NCI-H226 (cell line): ENCODE results near the gene KIF3A.

Experiments used
- DNase-seq: peaks from one replicate; pipeline ENCODE4 v3.0.0-alpha.2; 2015

Gene KIF3A

GRCh38 chr5:132675936-132676689 is 61.2 kb downstream of the KIF3A start:
- DNase-seq: no peak

- DNase-seq: peak; percentile 95
Observed at GRCh38 chr5:132674671-132675506, 62.5 kb downstream of the KIF3A start.

- no peak for DNase-seq
Observed at GRCh38 chr5:132673939-132674630, 63.3 kb downstream of the KIF3A start, which contains the start of gene IL4. Gene IL4 (plus strand): TSS chr5:132673989. CDS start chr5:132674051, 62 bp downstream.

GRCh38 chr5:132673488-132673887 is 63.9 kb downstream of the KIF3A start:
- no peak for DNase-seq

GRCh38 chr5:132671000-132671399 is 66.3 kb downstream of the KIF3A start:
- DNase-seq: no peak

GRCh38 chr5:132669966-132670882 is 67.1 kb downstream of the KIF3A start:
- DNase-seq: no peak

GRCh38 chr5:132669455-132669820 is 67.9 kb downstream of the KIF3A start:
- DNase-seq: no peak

GRCh38 chr5:132668706-132669454 is 68.5 kb downstream of the KIF3A start:
- DNase-seq: peak; percentile 56

- DNase-seq: no peak
Observed at GRCh38 chr5:132667761-132668705, 69.3 kb downstream of the KIF3A start.

- DNase-seq: no peak
Observed at GRCh38 chr5:132667309-132667708, 70.0 kb downstream of the KIF3A start.

- no peak for DNase-seq
Observed at GRCh38 chr5:132666310-132667123, 70.8 kb downstream of the KIF3A start.

- DNase-seq: no peak
Observed at GRCh38 chr5:132665574-132666080, 71.7 kb downstream of the KIF3A start.

GRCh38 chr5:132664696-132665209 is 72.6 kb downstream of the KIF3A start:
- no peak for DNase-seq

- no peak for DNase-seq
Observed at GRCh38 chr5:132663771-132664695, 73.3 kb downstream of the KIF3A start.

- DNase-seq: no peak
Observed at GRCh38 chr5:132662925-132663770, 74.2 kb downstream of the KIF3A start.

GRCh38 chr5:132662004-132662401 is 75.3 kb downstream of the KIF3A start:
- no peak for DNase-seq
